Cardiac muscle cell (in vitro differentiated cells and primary cell): ENCODE measurements around the gene OAS3. TPM values are rescaled to one million over a fixed set of nuclear protein-coding genes. Genes with fewer than 3 reads are reported as not detected.

ENCODE experiments used
- DNase-seq, 2 donors: peaks; one replicate each; pipeline versions ENCODE4 v3.0.0 to v3.0.0-alpha.2; 2010 to 2017; ENCODE audit warnings: low read depth in 1 of 2, low spot score in 1 of 2
- H3K27ac ChIP-seq: fragments of 200-600 bp; sonication (generic); 2 replicates; pipeline ENCODE4 v1.5.1; 2016
- H3K27me3 ChIP-seq: fragments of 200-600 bp; sonication (generic); 2 replicates; pipeline ENCODE4 v1.6.0; 2016; ENCODE audit warnings: control low read depth
- H3K36me3 ChIP-seq: fragments of 200-600 bp; sonication (generic); 2 replicates; pipeline ENCODE4 v1.5.1; 2016; ENCODE audit warnings: control low read depth
- H3K4me1 ChIP-seq: fragments of 200-600 bp; sonication (generic); 2 replicates; pipeline ENCODE4 v1.8.1; 2017; ENCODE audit warnings: low read depth, mild to moderate bottlenecking, mixed run types
- H3K4me3 ChIP-seq: fragments of 200-600 bp; sonication (generic); 2 replicates; pipeline ENCODE4 v1.5.1; 2016; ENCODE audit warnings: mild to moderate bottlenecking
- H3K9me3 ChIP-seq: fragments of 200-600 bp; sonication (generic); 2 replicates; pipeline ENCODE4 v1.5.1; 2017; ENCODE audit warnings: low read depth, mild to moderate bottlenecking, control low read depth
- polyA plus RNA-seq: library from polyadenylated mRNA; unstranded; fragments of >200 nt; fragmentation: Nextera tagmentation; extraction: Ambion mirVana; gene quantifications from 2 replicates; pipeline ENCODE4 v1.2.1, GENCODE V29; 2016
- total RNA-seq: library from RNA; depleted of rRNA; stranded (reverse); fragments of >200 nt; gene quantifications from 2 replicates; pipeline ENCODE4 v1.2.3, GENCODE V29; 2016
- TF ChIP-seq, protein P1 (sequence below): IDR thresholded peaks from 2 replicates; pipeline ENCODE4 v1.5.1; 2012; ENCODE audit warnings: low read depth, mild to moderate bottlenecking, low read length

The OAS3 gene
- total and polyA plus RNA-seq, 2 experiments from 2014 or later, result 0.36 TPM; not detected in 1

- no peak overlapping the region for H3K4me3 ChIP-seq
- peaks cover 14% of the 10 kb centered on the region for H3K27me3 ChIP-seq
- TF ChIP-seq, protein P1, sequence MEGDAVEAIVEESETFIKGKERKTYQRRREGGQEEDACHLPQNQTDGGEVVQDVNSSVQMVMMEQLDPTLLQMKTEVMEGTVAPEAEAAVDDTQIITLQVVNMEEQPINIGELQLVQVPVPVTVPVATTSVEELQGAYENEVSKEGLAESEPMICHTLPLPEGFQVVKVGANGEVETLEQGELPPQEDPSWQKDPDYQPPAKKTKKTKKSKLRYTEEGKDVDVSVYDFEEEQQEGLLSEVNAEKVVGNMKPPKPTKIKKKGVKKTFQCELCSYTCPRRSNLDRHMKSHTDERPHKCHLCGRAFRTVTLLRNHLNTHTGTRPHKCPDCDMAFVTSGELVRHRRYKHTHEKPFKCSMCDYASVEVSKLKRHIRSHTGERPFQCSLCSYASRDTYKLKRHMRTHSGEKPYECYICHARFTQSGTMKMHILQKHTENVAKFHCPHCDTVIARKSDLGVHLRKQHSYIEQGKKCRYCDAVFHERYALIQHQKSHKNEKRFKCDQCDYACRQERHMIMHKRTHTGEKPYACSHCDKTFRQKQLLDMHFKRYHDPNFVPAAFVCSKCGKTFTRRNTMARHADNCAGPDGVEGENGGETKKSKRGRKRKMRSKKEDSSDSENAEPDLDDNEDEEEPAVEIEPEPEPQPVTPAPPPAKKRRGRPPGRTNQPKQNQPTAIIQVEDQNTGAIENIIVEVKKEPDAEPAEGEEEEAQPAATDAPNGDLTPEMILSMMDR, result no peak
- no peak overlapping the region for H3K27ac ChIP-seq
- DNase-seq, result no peak
- no peaks in the 10 kb centered on the region for H3K4me1 ChIP-seq
- H3K36me3 ChIP-seq, result no peaks in the 10 kb centered on the region
- no peaks in the 10 kb centered on the region for H3K9me3 ChIP-seq
These were observed 72.4 kb downstream of the OAS3 start for GRCh38 chr12:113010701-113011100.

GRCh38 chr12:113014565-113014964, 76.3 kb downstream of the OAS3 start:
- H3K27me3 ChIP-seq, result no peaks in the 10 kb centered on the region
- no peak overlapping the region for H3K4me3 ChIP-seq
- no peak for DNase-seq
- TF ChIP-seq, protein P1, result no peak
- H3K36me3 ChIP-seq, result no peaks in the 10 kb centered on the region
- H3K9me3 ChIP-seq, result no peaks in the 10 kb centered on the region
- H3K27ac ChIP-seq, result no peak overlapping the region
- no peaks in the 10 kb centered on the region for H3K4me1 ChIP-seq

DNA sequence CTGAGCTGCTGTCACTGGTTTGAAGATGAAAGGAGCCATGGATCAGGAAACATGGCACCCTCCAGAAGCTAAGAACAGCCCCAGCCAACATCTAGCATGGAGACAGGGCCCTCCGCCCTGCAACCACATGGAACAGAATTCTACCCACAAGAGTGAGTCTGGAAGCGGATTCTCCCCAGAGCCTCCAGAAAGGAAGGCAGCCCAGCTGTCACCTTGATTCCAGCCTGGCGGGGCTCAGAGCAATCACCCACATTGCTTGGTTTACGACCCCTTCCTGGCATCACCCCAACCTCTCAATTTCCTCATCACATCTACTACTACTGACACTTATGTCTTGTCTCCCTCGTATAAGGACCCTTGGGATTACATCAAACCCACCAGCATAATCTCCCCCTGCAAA, 78.5 kb downstream of the OAS3 start:
- H3K9me3 ChIP-seq, result no peaks in the 10 kb centered on the region
- peaks cover 6% of the 10 kb centered on the region for H3K27me3 ChIP-seq
- TF ChIP-seq, protein P1, result no peak
- H3K36me3 ChIP-seq, result no peaks in the 10 kb centered on the region
- no peaks in the 10 kb centered on the region for H3K4me1 ChIP-seq
- H3K4me3 ChIP-seq, result no peak overlapping the region
- DNase-seq, result no peak
- H3K27ac ChIP-seq, result no peak overlapping the region

DNA sequence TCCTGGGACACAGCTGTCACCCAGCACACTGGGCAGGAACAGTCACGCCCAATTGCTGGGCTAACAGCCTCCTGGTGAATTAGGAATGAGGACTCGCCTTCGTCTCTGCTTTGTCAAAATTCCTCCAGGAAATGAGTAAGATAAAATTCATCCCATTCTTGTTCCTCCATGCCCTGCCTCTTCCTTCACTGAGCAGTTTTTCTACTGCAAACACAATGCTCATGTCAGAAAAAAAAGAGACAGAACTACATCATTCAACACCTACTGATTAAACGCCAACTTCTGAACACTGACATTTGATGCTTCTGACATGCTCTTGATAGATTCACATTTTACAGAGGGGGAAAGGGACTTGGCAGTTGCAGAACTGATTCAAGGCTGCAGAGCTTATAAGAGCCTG, 80.8 kb downstream of the OAS3 start:
- Histone ChIP-seq H3K4me1 (no peaks in the 10 kb centered on the region), H3K27me3 (peaks cover 6% of the 10 kb centered on the region), H3K27ac (no peak overlapping the region), H3K9me3 (no peaks in the 10 kb centered on the region), H3K4me3 (no peak overlapping the region), H3K36me3 (no peaks in the 10 kb centered on the region)
- TF ChIP-seq, protein P1, result no peak
- DNase-seq, result peak in 1 of 2 donors; percentile 29

GRCh38 chr12:113021500-113021899, 83.2 kb downstream of the OAS3 start:
- TF ChIP-seq, protein P1, result no peak

More at GRCh38 chr12:113021500-113021899, 83.2 kb downstream of the OAS3 start:
- H3K4me3 ChIP-seq, result no peak overlapping the region
- H3K27ac ChIP-seq, result no peak overlapping the region
- no peaks in the 10 kb centered on the region for H3K4me1 ChIP-seq
- peaks cover 6% of the 10 kb centered on the region for H3K27me3 ChIP-seq
- no peaks in the 10 kb centered on the region for H3K36me3 ChIP-seq
- no peak for DNase-seq
- H3K9me3 ChIP-seq, result no peaks in the 10 kb centered on the region

Other genes starting within 250 kb of the OAS3 start
- 0.18 TPM in 1 of 2 replicates, not detected in the other for gene RPH3A, start 146.7 kb upstream of the OAS3 start, total RNA-seq
- gene RPH3A, start 146.7 kb upstream of the OAS3 start, polyA plus RNA-seq, result 0.38 and 0.64 TPM in 2 replicates
- gene OAS1, start 31.5 kb upstream of the OAS3 start, total RNA-seq, result not detected in 2 replicates
- not detected in 2 replicates for gene OAS1, start 31.5 kb upstream of the OAS3 start, polyA plus RNA-seq
- gene OAS2, start 40.0 kb downstream of the OAS3 start, total RNA-seq, result not detected in 2 replicates
- gene OAS2, start 40.0 kb downstream of the OAS3 start, polyA plus RNA-seq, result not detected in 2 replicates
- gene DTX1, start 118.3 kb downstream of the OAS3 start, total RNA-seq, result 0.18 and 0.48 TPM in 2 replicates
- 0.46 TPM in 1 of 2 replicates, not detected in the other for gene DTX1, start 118.3 kb downstream of the OAS3 start, polyA plus RNA-seq
- gene RASAL1, start 197.3 kb downstream of the OAS3 start, total RNA-seq, result 0.32 and 0.33 TPM in 2 replicates
- 0.24 TPM in 1 of 2 replicates, not detected in the other for gene RASAL1, start 197.3 kb downstream of the OAS3 start, polyA plus RNA-seq
- not detected in 2 replicates for gene CFAP73, start 211.2 kb downstream of the OAS3 start, total RNA-seq
- gene CFAP73, start 211.2 kb downstream of the OAS3 start, polyA plus RNA-seq, result not detected in 2 replicates
- gene DDX54, start 247.0 kb downstream of the OAS3 start, total RNA-seq, result 72.6 and 148 TPM in 2 replicates
- gene DDX54, start 247.0 kb downstream of the OAS3 start, polyA plus RNA-seq, result 49.2 and 59.7 TPM in 2 replicates
- 40.7 and 44.4 TPM in 2 replicates for gene RITA1, start 247.2 kb downstream of the OAS3 start, total RNA-seq
- 36.1 and 39.7 TPM in 2 replicates for gene RITA1, start 247.2 kb downstream of the OAS3 start, polyA plus RNA-seq